ENCODE measurements around the gene CAPZB. TPM values are rescaled to one million over a fixed set of nuclear protein-coding genes. Genes with fewer than 3 reads are reported as not detected.
"Not testable (repeated sequence)": the region's sequence is repeated elsewhere in the genome, so short reads cannot be mapped to it uniquely, and the experiment has no call there.

The CAPZB gene
- total RNA-seq, 1 experiment from 2014 or later, result 345 TPM

DNA sequence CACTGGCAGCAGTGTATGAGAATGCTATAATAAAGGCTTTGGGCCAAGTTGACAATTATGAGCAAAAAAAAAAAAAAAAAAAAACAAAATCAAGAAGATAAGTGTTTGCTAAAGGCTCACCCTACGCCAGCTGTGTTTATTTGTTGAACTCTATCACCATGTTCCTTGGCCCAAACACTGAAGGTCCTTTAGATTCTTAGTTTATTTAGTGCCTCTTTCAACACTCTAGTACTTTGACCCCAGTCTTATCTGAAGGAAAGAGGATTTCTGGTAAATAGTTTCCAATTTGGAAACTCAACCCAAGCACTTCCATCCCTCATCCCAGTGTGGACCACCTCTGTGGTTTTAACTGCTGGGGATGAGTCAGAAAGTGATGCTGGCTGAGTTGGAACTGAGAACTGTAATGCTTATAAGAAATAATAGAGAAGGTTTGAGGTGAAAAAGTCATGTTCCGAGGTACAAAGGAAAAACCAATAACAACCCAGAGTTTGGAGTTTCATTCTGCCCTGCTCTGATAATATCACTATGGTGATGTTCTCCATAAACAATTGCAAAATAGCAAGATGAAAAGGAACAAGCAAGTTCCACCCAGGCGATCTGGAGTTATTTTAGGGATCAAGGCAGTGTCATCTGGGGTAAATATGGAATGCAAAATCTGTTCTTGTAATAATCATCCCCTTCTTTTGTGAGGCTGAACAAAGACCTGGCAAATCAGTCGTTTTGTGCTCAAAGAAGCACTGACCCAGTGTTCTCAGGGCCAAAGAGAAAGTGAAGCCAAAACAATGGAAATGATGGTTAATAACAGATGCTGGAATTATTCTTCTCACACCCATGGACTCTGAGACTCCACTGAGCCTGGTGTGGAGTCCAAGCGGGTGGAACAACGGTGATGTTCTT is 19.7 kb upstream of the CAPZB start:
- DNase-seq (ENCODE audit: low spot score), result no peak
- in situ Hi-C loops (cut with HindIII; ENCODE audit: low sequenced_read_pairs), result no loop called here

DNA sequence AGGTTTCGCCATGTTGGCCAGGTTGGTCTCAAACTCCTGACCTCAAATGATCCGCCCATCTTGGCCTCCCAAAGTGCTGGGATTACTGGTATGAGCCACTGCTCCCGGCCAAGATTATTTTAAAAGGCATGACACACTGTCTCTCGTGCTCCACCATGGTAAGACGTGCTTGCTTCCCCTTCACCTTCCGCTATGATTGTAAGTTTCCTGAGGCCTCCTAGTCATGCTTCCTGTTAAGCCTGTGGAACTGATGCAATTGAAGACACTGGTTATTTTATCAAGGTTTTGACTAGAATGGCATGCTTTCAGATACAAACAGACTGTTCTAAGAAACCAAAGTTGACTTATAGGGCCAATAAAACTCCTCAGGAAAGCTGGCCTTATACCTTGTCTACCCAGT is 16.9 kb upstream of the CAPZB start:
- in situ Hi-C loops (cut with HindIII; ENCODE audit: low sequenced_read_pairs); DNase-seq (ENCODE audit: low spot score): not testable (repeated sequence)

DNA sequence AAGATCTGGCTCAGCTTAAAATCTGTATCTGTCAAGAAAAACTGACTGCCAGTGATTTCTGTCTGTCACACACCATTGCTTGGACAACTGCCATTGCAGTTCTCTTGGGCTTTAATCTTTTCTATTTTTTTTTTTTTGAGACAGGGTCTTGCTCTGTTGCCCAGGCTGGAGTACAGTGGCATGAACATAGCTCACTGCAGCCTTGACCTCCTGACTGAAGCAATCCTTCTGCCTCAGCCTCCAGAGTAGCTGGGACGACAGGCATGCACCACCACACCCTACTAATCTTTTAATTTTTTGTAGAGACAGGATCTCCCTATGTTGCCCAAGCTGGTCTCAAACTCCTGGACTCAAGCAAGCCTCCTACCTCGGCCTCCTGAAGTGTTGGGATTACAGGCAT is 14.5 kb upstream of the CAPZB start:
- DNase-seq (ENCODE audit: low spot score); in situ Hi-C loops (cut with HindIII; ENCODE audit: low sequenced_read_pairs): not testable (repeated sequence)

DNA sequence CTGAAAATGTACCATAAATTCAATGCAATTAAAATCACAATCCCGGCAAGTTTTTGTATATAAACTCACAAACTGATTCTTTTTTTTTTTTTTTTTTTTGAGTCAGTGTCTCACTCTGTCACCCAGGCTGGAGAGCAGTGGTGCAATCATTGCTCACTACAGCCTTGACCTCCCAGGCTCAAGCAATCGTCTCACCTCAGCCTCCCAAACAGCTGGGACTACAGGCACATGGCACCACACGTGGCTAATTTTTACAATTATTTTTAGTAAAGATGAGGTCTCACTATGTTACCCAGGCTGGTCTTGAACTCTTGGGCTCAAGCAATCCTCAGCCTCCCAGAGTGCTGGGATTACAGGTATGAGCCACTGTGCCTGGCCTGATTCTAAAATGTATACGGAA is 12.1 kb upstream of the CAPZB start:
- in situ Hi-C loops (cut with HindIII; ENCODE audit: low sequenced_read_pairs); DNase-seq (ENCODE audit: low spot score): not testable (repeated sequence)

DNA sequence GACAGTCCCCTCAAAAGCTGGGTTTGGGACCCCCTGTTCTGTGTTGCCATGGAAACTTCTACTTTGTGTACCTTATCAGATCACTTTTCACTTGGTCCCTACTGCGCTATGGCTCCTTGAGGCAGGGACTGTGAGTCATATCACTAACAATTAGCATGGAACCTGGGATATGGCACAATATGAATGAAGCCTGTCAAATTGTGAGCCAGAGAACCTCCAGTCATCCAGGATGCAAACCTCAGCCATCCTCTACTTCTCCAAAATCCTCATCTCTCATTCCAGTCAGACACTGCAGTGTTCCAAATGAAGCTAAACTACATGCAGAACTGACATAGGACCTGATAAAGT is 11.2 kb upstream of the CAPZB start:
- in situ Hi-C loops (cut with HindIII; ENCODE audit: low sequenced_read_pairs), result no loop called here
- no peak for DNase-seq (ENCODE audit: low spot score)

DNA sequence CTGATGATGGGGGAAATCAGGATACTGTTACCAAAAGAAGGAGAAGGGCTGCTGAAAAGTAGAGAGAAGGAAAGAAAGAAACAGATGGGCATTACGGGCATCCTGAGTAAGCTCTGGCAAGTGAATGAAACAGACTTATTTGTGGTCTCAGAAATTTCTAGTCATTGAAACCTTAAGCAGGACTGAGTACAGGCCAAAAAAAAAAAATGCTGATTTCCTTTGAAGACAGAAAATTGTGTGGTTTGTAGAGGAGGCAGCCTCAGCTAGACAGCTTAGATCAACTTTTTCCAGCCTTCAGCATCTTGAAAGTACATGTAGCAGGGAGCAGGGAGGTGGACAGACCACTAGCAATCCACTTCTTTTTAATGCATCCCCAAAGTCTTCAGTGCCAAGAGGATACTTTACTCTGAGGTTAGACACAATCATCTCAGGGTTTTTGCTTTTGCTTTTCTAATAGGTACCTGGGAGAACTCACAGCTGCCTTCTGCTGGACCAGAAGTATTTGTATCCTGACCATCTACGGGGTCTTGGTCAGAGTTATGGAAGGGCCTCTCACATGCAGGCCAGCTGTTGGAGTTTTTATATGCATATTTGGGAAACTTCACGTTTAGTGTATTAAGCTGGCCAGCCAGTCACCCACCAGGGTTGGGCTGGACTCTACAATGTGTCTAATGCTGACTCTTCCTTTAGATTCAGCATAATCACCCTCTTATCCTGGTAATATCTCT is 10.6 kb upstream of the CAPZB start:
- DNase-seq (ENCODE audit: low spot score), result no peak
- in situ Hi-C loops (cut with HindIII; ENCODE audit: low sequenced_read_pairs), result no loop called here

DNA sequence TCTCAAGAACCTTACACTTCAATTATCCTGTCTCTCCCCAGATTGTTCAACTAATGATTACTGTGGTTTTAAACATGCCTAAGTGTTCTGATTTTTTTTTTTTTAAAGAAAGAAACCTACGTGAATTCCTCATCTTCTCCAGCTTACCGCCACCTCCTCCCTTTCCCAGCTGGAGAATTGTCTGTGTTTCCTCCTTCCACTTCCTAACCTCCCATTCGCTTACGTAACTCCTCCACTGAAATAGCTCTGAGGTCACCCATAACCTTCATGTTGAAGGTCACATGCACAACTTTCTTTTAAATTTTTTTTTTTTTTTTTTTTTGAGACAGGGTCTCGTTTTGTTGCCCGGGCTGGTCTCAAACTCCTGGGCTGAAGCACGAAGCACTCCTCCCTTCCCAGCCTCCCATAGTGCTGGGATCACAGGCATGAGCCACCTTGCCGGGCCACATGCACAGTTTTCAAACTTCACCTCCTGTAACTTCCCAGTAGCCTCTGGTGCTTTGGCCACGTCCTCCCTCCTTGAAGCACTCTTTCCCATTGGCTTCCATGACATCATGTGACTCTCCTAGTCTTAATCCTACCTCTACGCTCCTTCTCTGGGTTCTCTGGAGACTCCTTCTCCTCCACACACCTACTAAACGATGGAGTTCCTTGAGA is 9.8 kb upstream of the CAPZB start:
- in situ Hi-C loops (cut with HindIII; ENCODE audit: low sequenced_read_pairs), result no loop called here
- DNase-seq (ENCODE audit: low spot score), result no peak

DNA sequence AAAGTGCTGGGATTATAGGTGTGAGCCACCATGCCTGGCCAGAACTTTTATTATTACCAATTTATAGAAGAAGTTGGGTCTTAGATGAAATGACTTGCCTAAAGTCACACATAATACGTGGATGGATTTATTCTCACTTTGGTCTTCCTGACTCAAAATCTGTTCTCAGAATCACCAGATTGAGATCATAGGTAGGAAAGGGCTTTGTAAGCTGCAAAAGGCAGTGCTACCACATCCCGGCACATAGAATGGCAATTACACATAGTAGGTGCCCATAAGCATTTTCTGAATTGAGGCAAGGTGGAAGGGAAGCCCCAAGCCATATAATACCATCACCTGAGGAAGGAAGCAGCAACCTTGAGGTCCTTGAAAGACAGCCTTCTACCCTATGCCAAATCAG is 8.2 kb upstream of the CAPZB start:
- no peak for DNase-seq (ENCODE audit: low spot score)
- in situ Hi-C loops (cut with HindIII; ENCODE audit: low sequenced_read_pairs), result no loop called here

DNA sequence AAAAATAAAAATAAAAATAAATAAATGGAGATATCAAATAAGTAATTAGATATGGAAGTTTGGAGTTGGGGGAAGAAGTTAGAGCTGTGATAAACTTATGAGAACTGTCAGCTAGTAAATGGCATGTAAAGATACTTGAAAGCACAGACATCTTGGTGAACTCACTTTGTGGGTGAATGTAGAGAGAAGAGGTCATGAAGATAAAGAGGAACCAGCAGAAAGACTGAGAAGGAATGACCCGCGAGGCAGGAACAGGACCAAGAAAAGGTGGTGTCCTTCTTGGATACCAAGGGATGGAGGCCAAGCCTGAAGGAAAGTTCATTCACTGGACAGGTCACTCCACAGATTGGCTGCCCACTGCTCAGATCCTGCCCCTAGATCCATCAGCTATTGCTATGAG is 4.7 kb upstream of the CAPZB start:
- DNase-seq (ENCODE audit: low spot score), result no peak
- in situ Hi-C loops (cut with HindIII; ENCODE audit: low sequenced_read_pairs), result no loop called here

DNA sequence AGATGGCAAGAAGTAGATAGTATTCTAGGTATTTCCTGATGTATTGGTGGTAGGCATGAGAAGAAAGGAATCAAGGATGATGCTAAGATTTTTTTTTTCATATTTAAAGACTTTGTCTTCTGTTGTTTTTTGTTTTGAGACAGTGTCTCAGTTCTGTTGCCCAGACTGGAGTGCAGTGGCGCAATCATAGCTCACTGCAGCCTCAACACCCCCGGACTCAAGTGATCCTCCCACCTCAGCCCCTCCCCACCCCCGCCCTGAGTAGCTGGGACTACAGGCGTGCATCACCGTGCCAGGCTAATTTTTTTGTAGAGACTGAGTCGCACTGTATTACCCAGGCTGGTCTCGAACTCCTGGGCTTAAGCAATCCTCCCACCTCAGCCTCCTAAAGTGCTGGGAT is 2.8 kb upstream of the CAPZB start:
- in situ Hi-C loops (cut with HindIII; ENCODE audit: low sequenced_read_pairs), result no loop called here
- DNase-seq (ENCODE audit: low spot score), result no peak

DNA sequence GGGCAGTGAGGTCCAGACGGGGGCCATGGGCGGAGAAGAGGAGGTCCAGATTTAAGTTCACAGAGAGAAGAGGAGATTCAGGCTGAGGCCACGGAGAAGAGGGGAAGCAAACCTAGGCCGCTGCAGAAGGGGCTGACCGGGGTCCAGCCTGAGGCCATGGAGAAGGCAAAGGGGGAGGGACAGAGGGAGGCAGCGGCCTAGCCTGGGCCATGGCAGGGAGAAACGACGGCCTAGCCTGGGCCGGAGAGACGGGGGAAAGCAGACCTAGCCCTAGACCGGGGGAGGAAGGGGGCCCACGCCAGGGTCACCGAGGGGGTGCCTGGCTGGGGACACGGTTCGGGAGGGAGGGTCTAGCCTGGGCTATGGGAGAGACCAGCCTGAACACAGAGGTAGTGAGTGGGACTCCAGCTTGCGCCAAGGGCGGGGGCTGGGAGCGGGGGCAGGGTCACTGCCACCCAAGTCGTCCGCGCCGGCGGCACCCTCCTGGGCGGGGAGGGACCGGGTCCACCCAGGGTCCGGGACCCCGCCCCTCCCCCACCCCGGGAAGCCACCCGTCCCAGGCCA is 459 bp downstream of the CAPZB start:
- no peak for DNase-seq (ENCODE audit: low spot score)
- in situ Hi-C loops (cut with HindIII; ENCODE audit: low sequenced_read_pairs), result no loop called here

DNA sequence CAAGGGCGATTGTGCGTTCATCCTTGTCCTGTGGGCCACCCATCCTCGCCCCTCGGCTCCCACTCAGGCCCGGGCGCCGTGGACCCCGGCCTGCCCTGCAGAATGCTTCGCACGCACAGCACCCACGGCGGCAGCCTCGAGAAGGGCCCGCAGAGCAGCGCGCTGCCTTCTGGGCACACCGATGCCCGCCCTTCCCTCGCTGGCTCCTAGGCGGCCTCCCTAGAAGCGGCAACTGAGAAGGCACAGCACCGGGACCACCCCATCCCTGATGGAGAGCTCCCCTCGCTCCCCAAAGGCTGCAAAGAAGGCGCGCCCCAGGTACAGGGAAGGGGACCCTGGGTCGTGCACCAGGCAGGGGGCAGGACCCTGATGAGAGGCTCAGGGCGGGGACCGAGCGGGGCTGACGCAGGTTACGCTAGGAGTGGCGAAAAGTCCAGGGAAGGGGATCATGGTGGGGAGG is 971 bp downstream of the CAPZB start:
- in situ Hi-C loops (cut with HindIII; ENCODE audit: low sequenced_read_pairs), result no loop called here
- no peak for DNase-seq (ENCODE audit: low spot score)

DNA sequence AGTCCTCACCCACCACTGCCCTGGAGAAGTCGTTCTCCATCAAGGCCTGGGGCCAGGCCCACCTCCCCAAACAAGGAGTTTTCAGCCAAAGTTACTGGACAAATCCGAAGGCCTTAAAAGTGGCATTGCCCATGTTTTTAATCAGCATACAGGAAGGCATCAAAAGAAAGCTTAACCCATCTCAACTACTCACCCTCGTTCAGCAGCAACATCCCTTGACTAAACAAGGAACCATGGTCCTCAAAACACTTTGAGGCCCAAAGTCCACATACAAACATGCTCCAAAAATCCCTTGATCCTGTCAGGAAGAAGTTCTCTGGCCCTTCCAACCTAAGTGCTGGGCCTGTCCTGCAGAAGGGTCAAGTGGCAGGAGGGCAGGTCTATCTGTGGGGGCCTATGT is 1.6 kb downstream of the CAPZB start:
- in situ Hi-C loops (cut with HindIII; ENCODE audit: low sequenced_read_pairs), result no loop called here
- no peak for DNase-seq (ENCODE audit: low spot score)

DNA sequence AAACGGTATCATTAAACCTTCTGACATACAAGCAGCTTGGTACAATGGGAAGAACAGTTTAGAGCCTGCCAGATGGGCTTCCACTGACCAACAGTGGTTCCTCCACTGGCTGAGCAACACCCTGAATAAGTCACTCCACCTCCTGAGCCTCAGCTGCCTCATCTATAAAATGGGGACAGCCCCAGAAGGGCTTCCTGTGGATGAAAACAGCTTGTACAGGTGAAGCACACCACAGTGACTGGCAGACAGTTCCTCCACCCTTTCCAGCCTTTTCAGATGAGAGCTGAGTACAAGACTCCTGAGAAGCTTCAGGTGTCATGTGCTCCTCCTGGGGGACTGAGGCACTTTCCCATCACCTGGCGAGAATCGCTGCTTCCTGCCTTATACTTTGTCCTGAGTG is 2.1 kb downstream of the CAPZB start:
- in situ Hi-C loops (cut with HindIII; ENCODE audit: low sequenced_read_pairs), result no loop called here
- DNase-seq (ENCODE audit: low spot score), result no peak

DNA sequence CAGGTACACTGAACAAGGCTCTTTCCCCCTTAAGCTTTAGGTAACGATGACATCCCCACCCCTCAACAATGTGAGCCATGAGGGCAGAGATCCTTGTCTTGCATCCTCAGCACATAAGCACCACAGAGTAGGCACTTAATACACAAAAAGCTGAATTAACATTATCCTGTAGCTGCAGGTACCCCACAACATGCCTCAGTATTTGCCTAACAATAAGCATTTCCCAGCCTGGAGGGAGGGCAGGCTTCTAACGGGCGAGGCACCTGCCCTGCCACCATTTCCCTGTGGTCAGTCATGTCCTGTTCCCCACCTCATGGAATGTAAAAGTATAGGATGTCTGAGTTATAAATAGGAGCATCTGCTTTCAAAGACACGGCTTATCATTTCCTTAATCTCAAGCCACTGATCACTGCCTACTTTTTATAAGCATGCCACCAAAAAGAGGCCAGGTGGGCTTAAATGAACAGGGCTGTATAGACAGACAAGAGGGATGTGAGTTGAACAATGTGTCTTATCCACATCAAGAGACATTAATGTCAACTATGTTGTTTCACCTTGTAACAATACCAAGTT is 3.4 kb downstream of the CAPZB start:
- in situ Hi-C loops (cut with HindIII; ENCODE audit: low sequenced_read_pairs), result no loop called here
- no peak for DNase-seq (ENCODE audit: low spot score)

DNA sequence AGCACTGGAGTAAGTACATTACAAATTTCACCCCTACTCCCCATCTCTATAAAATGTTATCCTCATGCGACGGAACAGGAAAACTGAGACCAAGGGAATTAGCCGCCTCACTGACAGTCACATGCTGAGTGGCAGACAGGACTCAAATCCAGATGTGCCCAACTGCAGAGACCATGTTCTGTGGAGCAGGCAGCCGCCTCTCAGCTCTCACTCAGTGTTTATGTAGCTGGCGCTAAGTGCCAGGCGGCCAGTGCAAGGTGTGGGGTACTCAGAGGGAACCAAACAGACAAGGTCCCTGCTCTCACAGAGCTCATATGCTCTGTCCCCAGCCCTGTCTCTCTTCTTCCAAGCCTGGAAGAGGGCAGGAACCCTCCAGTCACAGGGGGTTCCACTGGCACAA is 5.1 kb downstream of the CAPZB start:
- no peak for DNase-seq (ENCODE audit: low spot score)
- in situ Hi-C loops (cut with HindIII; ENCODE audit: low sequenced_read_pairs), result no loop called here

DNA sequence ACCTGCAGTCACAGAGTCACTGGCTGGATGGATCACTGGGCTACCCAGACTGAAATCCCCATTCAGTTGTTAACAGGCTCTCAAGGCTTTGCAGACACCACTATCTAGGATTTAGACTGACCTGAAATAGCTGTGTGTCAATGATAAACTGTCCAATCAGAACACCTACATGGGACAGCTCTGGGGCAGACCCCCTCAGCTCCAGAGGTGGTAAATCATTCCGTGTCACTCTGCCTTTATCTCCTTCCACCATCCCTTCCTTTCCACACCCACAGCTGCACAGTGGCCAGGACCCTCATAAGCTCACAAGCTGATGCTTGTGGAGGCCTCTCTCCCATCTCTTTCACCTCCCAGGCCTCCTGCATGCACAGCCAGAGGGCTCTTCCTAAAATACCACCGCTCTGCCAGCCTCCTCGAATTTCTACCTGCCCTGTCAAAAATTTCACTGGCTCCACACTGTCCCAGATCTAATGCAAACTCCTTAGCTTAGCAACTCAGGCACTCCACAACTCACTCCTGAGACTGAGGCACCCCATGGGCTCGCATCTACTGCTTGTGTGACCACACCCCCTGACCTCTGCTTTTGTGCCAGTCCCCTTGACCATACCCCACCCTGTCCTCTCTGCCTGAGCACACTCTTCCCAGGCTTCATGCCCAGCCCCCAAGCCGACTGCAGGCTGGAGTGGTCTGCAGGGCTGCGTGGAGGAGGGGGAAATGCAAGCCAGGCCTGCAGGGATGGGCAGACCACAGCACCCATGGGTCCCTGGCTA is 5.8 kb downstream of the CAPZB start:
- in situ Hi-C loops (cut with HindIII; ENCODE audit: low sequenced_read_pairs), result no loop called here

DNA sequence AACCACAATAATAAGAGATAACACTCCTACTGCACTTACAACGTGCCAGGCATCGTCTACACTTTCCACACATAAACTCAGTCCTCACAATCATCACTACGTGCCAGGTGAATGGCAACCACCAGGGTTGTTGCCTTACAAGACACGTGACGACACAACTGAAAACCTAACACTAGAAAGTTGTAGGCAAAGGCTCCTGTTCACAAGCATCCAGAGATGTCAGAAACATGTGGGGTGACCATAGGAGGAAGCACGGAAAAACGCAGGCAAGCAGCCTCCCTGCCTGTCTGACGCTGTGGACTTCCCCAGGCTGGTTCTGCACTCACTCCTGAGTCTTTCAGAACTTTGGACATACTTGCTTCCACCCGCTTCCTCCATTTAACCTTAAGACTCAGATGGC is 7.0 kb downstream of the CAPZB start:
- in situ Hi-C loops (cut with HindIII; ENCODE audit: low sequenced_read_pairs), result no loop called here
- no peak for DNase-seq (ENCODE audit: low spot score)

More for the DNA sequence above, 5.8 kb downstream of the CAPZB start:
- DNase-seq (ENCODE audit: low spot score), result no peak

Data from G401 (cell line).